ENCODE results near the gene CCNI2. TPM values are rescaled to one million over a fixed set of nuclear protein-coding genes. Genes with fewer than 3 reads are reported as not detected.

CCNI2 gene
- total and polyA plus RNA-seq, 9 of the 15 experiments (the other 6 are each of a cell fraction or from before 2014, with no cell fraction given) = 0.05 to 1.7 (median 0.81) TPM; not detected in 5

DNA sequence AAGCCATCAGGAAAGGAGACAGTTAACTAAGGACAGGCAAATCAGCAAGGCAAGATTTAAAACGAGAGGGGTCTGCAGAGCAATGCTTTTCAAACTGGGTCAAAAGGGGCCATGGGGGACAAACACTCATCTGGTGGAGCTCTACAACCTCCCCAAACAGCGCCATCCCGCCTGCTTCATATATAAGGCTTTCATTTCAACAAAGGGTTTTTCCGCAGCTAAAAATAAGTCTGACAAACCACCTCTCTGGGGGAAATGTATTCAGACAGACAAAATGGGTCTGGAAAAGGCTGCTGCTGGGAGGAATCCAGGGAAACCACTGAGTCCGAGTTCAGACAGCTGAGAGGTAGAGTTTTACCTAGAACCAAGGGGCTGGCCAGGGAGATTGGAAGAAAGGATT is 38.1 kb downstream of the CCNI2 start (continued):
- TF ChIP-seq, protein P1, sequence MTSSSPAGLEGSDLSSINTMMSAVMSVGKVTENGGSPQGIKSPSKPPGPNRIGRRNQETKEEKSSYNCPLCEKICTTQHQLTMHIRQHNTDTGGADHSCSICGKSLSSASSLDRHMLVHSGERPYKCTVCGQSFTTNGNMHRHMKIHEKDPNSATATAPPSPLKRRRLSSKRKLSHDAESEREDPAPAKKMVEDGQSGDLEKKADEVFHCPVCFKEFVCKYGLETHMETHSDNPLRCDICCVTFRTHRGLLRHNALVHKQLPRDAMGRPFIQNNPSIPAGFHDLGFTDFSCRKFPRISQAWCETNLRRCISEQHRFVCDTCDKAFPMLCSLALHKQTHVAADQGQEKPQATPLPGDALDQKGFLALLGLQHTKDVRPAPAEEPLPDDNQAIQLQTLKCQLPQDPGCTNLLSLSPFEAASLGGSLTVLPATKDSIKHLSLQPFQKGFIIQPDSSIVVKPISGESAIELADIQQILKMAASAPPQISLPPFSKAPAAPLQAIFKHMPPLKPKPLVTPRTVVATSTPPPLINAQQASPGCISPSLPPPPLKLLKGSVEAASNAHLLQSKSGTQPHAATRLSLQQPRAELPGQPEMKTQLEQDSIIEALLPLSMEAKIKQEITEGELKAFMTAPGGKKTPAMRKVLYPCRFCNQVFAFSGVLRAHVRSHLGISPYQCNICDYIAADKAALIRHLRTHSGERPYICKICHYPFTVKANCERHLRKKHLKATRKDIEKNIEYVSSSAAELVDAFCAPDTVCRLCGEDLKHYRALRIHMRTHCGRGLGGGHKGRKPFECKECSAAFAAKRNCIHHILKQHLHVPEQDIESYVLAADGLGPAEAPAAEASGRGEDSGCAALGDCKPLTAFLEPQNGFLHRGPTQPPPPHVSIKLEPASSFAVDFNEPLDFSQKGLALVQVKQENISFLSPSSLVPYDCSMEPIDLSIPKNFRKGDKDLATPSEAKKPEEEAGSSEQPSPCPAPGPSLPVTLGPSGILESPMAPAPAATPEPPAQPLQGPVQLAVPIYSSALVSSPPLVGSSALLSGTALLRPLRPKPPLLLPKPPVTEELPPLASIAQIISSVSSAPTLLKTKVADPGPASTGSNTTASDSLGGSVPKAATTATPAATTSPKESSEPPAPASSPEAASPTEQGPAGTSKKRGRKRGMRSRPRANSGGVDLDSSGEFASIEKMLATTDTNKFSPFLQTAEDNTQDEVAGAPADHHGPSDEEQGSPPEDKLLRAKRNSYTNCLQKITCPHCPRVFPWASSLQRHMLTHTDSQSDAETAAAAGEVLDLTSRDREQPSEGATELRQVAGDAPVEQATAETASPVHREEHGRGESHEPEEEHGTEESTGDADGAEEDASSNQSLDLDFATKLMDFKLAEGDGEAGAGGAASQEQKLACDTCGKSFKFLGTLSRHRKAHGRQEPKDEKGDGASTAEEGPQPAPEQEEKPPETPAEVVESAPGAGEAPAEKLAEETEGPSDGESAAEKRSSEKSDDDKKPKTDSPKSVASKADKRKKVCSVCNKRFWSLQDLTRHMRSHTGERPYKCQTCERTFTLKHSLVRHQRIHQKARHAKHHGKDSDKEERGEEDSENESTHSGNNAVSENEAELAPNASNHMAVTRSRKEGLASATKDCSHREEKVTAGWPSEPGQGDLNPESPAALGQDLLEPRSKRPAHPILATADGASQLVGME (CRISPR knock-in tag; IDR thresholded peaks at IDR 0.05) = no peak
- TF ChIP-seq, protein P2, sequence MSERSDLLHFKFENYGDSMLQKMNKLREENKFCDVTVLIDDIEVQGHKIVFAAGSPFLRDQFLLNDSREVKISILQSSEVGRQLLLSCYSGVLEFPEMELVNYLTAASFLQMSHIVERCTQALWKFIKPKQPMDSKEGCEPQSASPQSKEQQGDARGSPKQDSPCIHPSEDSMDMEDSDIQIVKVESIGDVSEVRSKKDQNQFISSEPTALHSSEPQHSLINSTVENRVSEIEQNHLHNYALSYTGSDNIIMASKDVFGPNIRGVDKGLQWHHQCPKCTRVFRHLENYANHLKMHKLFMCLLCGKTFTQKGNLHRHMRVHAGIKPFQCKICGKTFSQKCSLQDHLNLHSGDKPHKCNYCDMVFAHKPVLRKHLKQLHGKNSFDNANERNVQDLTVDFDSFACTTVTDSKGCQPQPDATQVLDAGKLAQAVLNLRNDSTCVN (CRISPR knock-in tag; IDR thresholded peaks at IDR 0.05) = no peak
- TF ChIP-seq, protein P3, sequence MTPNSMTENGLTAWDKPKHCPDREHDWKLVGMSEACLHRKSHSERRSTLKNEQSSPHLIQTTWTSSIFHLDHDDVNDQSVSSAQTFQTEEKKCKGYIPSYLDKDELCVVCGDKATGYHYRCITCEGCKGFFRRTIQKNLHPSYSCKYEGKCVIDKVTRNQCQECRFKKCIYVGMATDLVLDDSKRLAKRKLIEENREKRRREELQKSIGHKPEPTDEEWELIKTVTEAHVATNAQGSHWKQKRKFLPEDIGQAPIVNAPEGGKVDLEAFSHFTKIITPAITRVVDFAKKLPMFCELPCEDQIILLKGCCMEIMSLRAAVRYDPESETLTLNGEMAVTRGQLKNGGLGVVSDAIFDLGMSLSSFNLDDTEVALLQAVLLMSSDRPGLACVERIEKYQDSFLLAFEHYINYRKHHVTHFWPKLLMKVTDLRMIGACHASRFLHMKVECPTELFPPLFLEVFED (CRISPR knock-in tag; conservative IDR thresholded peaks at IDR 0.05) = no peak

Measured in K562 (cell line).